ENCODE data around the gene PDZRN3.

Gene PDZRN3

GRCh38 chr3:73479325-73479724 is 145.4 kb downstream of the PDZRN3 start:
- no peak for TF ChIP-seq CTCF (IDR thresholded peaks at IDR 0.05; ENCODE audit: extremely low read depth, insufficient read depth, missing control alignments)
- in situ Hi-C loops (cut with MboI; ENCODE audit: low pct_unique_long_range_greater_than_20kb, low sequenced_read_pairs, unreplicated experiment), result no loop called here
- no peak for DNase-seq (ENCODE audit: low spot score)

- in situ Hi-C loops (cut with MboI; ENCODE audit: low pct_unique_long_range_greater_than_20kb, low sequenced_read_pairs, unreplicated experiment), result no loop called here
- no peak for DNase-seq (ENCODE audit: low spot score)
- TF ChIP-seq CTCF (IDR thresholded peaks at IDR 0.05; ENCODE audit: extremely low read depth, insufficient read depth, missing control alignments), result no peak
Observed at GRCh38 chr3:73478858-73479257, 145.9 kb downstream of the PDZRN3 start.

DNA sequence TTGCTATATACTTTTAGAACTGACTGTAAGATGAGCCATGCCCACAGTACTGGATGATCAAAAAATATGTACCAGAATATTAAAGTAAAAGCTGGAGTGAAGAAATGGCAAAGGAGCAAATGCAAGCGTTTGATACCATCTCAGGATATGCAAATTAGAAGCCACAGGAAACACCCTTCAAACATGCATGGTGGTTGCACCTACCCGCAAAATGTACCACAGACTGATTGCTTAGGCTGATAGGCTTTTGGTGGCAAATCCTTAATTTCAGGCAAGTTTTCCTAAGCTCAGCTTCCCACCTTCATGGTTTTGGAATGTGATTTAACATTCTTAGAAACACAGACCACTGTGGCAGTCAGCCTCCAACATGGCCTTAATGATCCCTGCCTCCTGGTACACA is 149.0 kb downstream of the PDZRN3 start:
- no peak for TF ChIP-seq CTCF (IDR thresholded peaks at IDR 0.05; ENCODE audit: extremely low read depth, insufficient read depth, missing control alignments)
- no peak for DNase-seq (ENCODE audit: low spot score)
- in situ Hi-C loops (cut with MboI; ENCODE audit: low pct_unique_long_range_greater_than_20kb, low sequenced_read_pairs, unreplicated experiment), result no loop called here

GRCh38 chr3:73475175-73475574 is 149.6 kb downstream of the PDZRN3 start:
- no peak for TF ChIP-seq CTCF (IDR thresholded peaks at IDR 0.05; ENCODE audit: extremely low read depth, insufficient read depth, missing control alignments)
- DNase-seq (ENCODE audit: low spot score), result no peak
- in situ Hi-C loops (cut with MboI; ENCODE audit: low pct_unique_long_range_greater_than_20kb, low sequenced_read_pairs, unreplicated experiment), result no loop called here

GRCh38 chr3:73474619-73475018 is 150.1 kb downstream of the PDZRN3 start:
- in situ Hi-C loops (cut with MboI; ENCODE audit: low pct_unique_long_range_greater_than_20kb, low sequenced_read_pairs, unreplicated experiment), result no loop called here
- no peak for DNase-seq (ENCODE audit: low spot score)

DNA sequence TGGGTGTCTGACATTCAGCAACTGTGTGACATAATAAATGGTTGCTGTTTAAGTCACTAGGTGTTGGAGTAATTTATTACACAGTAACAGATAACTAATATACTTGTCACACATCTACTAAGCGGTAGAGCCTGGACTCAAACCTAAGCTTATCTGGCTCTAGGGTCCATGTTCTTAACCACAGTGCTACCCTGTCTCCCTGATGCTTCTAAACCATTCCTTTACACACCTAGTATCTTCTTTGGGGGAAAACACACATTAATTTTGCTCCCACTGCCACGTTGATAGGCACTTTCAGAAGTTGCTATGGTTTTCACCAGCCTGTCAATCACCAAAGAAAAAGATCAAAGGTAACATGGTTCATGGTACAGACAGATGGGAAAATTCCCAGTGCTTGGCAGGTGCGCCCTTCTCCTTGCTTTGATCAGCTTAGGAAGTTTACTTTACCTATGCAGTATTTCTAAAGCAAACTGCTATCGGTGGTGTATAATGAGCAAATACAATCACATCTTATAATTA is 150.8 kb downstream of the PDZRN3 start:
- no peak for TF ChIP-seq CTCF (IDR thresholded peaks at IDR 0.05; ENCODE audit: extremely low read depth, insufficient read depth, missing control alignments)
- no peak for DNase-seq (ENCODE audit: low spot score)
- in situ Hi-C loops (cut with MboI; ENCODE audit: low pct_unique_long_range_greater_than_20kb, low sequenced_read_pairs, unreplicated experiment), result no loop called here

More at GRCh38 chr3:73474619-73475018, 150.1 kb downstream of the PDZRN3 start:
- no peak for TF ChIP-seq CTCF (IDR thresholded peaks at IDR 0.05; ENCODE audit: extremely low read depth, insufficient read depth, missing control alignments)
